Measurements from ENCODE around the gene CELF4. TPM values are rescaled to one million over a fixed set of nuclear protein-coding genes. Genes with fewer than 3 reads are reported as not detected.

The CELF4 gene
- total and polyA plus RNA-seq, 2 donors (not counting 1 experiment from before 2014, with no cell fraction given) = 0.17 TPM; not detected in 1

DNA sequence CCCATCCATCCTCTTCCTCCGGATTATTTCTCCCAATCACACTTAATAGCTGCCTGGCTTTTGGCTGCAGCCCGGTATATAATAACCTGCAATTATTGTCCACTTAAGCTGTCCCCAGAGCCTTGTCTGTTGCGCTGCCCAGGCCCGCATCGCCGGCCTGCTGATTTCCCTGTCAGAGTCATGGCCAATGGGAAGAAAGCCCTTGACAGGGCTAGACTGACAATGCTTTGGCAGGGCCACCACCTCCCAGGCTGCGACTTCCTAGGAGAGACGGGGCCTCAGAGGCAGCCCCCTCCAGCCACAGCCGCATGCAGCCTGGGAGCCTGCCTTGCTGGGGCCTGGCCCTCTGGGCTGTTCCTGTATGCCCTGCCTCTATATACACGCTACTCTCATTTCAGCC, 10.0 kb upstream of the CELF4 start:
- no peaks in the 10 kb centered on the region for H3K27me3 ChIP-seq (ENCODE audit: control insufficient read depth, insufficient read depth, low read length)
- H3K4me3 ChIP-seq (replicated peaks in 1 of 4; ENCODE audit: control extremely low read depth in 1 of 4, insufficient read depth in 1 of 4, low read depth in 3 of 4, low read length in 4 of 4) = no peak overlapping the region
- DNase-seq (ENCODE audit: low read depth in 2 of 2) = no peak
- H2AFZ ChIP-seq (ENCODE audit: low read length) = no peak overlapping the region
- H3K79me2 ChIP-seq (ENCODE audit: control insufficient read depth, insufficient read depth, low read length) = no peaks in the 10 kb centered on the region
- no peak overlapping the region for H3K4me2 ChIP-seq (ENCODE audit: extremely low read depth, insufficient read depth, low read length)
- no peak overlapping the region for H3K9ac ChIP-seq (ENCODE audit: insufficient read depth, low read length)
- H3K4me1 ChIP-seq (ENCODE audit: control insufficient read depth, extremely low read depth, insufficient read depth, low read length) = no peaks in the 10 kb centered on the region
- H3K27ac ChIP-seq (ENCODE audit: insufficient read depth, low read length) = no peak overlapping the region
- H3K36me3 ChIP-seq (ENCODE audit: control insufficient read depth, insufficient read depth, low read length) = no peaks in the 10 kb centered on the region
- TF ChIP-seq, protein P1, sequence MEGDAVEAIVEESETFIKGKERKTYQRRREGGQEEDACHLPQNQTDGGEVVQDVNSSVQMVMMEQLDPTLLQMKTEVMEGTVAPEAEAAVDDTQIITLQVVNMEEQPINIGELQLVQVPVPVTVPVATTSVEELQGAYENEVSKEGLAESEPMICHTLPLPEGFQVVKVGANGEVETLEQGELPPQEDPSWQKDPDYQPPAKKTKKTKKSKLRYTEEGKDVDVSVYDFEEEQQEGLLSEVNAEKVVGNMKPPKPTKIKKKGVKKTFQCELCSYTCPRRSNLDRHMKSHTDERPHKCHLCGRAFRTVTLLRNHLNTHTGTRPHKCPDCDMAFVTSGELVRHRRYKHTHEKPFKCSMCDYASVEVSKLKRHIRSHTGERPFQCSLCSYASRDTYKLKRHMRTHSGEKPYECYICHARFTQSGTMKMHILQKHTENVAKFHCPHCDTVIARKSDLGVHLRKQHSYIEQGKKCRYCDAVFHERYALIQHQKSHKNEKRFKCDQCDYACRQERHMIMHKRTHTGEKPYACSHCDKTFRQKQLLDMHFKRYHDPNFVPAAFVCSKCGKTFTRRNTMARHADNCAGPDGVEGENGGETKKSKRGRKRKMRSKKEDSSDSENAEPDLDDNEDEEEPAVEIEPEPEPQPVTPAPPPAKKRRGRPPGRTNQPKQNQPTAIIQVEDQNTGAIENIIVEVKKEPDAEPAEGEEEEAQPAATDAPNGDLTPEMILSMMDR (conservative IDR thresholded peaks at IDR 0.05 in 1 of 2, IDR thresholded peaks at IDR 0.05 in 1 of 2; ENCODE audit: low read depth in 1 of 2, low read length in 2 of 2) = no peak
- TF ChIP-seq EZH2 (IDR thresholded peaks at IDR 0.05; ENCODE audit: low read length, missing control alignments) = no peak
- no peaks in the 10 kb centered on the region for H3K9me3 ChIP-seq (ENCODE audit: control insufficient read depth, insufficient read depth, low read depth, low read length)
- H4K20me1 ChIP-seq (ENCODE audit: control insufficient read depth, extremely low read depth, insufficient read depth, low read length) = no peaks in the 10 kb centered on the region

DNA sequence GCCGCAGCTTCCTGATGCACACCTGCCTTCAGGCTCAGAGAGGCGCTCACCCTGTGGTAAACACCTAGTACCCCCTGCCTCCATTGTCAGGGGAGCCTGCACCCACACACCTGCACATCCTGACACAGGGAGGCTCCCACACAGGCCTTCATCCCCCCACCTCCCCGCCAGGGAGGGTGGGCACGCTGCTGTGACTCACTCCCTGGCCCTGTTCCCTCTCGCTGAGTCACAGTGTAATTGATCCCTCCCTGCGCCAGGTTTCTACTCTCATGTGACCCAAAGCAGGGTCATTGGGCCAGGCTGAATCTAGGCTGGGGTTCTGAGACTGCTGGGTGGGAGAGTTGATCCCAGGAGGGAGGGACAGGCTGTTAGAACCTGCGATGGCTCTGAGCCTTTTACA, 8.5 kb upstream of the CELF4 start:
- no peak overlapping the region for H3K9ac ChIP-seq (ENCODE audit: insufficient read depth, low read length)
- H3K27me3 ChIP-seq (ENCODE audit: control insufficient read depth, insufficient read depth, low read length) = no peaks in the 10 kb centered on the region
- H2AFZ ChIP-seq (ENCODE audit: low read length) = no peak overlapping the region
- H3K4me3 ChIP-seq (replicated peaks in 1 of 4; ENCODE audit: control extremely low read depth in 1 of 4, insufficient read depth in 1 of 4, low read depth in 3 of 4, low read length in 4 of 4) = no peak overlapping the region
- H3K27ac ChIP-seq (ENCODE audit: insufficient read depth, low read length) = no peak overlapping the region
- no peak for DNase-seq (ENCODE audit: low read depth in 2 of 2)
- no peaks in the 10 kb centered on the region for H3K9me3 ChIP-seq (ENCODE audit: control insufficient read depth, insufficient read depth, low read depth, low read length)
- H4K20me1 ChIP-seq (ENCODE audit: control insufficient read depth, extremely low read depth, insufficient read depth, low read length) = no peaks in the 10 kb centered on the region
- TF ChIP-seq, protein P1 (conservative IDR thresholded peaks at IDR 0.05 in 1 of 2, IDR thresholded peaks at IDR 0.05 in 1 of 2; ENCODE audit: low read depth in 1 of 2, low read length in 2 of 2) = no peak
- TF ChIP-seq EZH2 (IDR thresholded peaks at IDR 0.05; ENCODE audit: low read length, missing control alignments) = no peak
- no peaks in the 10 kb centered on the region for H3K4me1 ChIP-seq (ENCODE audit: control insufficient read depth, extremely low read depth, insufficient read depth, low read length)
- H3K36me3 ChIP-seq (ENCODE audit: control insufficient read depth, insufficient read depth, low read length) = no peaks in the 10 kb centered on the region
- H3K79me2 ChIP-seq (ENCODE audit: control insufficient read depth, insufficient read depth, low read length) = no peaks in the 10 kb centered on the region
- no peak overlapping the region for H3K4me2 ChIP-seq (ENCODE audit: extremely low read depth, insufficient read depth, low read length)

DNA sequence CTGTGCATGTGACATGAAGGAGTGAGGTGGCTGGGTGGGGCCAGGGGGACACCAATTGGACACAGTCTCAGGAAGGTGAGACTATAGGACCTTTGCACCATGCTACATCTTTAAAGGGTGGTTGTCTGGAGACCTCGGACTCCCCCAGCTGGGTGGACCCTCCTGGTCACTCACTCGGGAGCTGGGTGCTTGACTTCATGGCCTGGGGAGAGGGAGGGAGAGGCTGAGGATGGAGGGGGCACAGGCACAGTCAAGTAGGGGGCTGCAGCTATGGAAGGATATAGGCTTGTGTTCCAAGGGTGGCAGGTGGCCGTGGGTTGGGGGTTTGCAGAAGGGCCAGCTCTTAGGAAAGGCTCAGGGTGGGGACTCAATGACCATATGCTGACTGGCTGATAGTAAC, 7.1 kb upstream of the CELF4 start:
- no peaks in the 10 kb centered on the region for H3K36me3 ChIP-seq (ENCODE audit: control insufficient read depth, insufficient read depth, low read length)
- H4K20me1 ChIP-seq (ENCODE audit: control insufficient read depth, extremely low read depth, insufficient read depth, low read length) = no peaks in the 10 kb centered on the region
- H3K4me1 ChIP-seq (ENCODE audit: control insufficient read depth, extremely low read depth, insufficient read depth, low read length) = no peaks in the 10 kb centered on the region
- no peak for DNase-seq (ENCODE audit: low read depth in 2 of 2)
- H2AFZ ChIP-seq (ENCODE audit: low read length) = no peak overlapping the region
- H3K27me3 ChIP-seq (ENCODE audit: control insufficient read depth, insufficient read depth, low read length) = peaks cover 8% of the 10 kb centered on the region
- H3K9ac ChIP-seq (ENCODE audit: insufficient read depth, low read length) = no peak overlapping the region
- no peak for TF ChIP-seq EZH2 (IDR thresholded peaks at IDR 0.05; ENCODE audit: low read length, missing control alignments)
- TF ChIP-seq, protein P1 (conservative IDR thresholded peaks at IDR 0.05 in 1 of 2, IDR thresholded peaks at IDR 0.05 in 1 of 2; ENCODE audit: low read depth in 1 of 2, low read length in 2 of 2) = no peak
- H3K79me2 ChIP-seq (ENCODE audit: control insufficient read depth, insufficient read depth, low read length) = no peaks in the 10 kb centered on the region
- no peaks in the 10 kb centered on the region for H3K9me3 ChIP-seq (ENCODE audit: control insufficient read depth, insufficient read depth, low read depth, low read length)
- H3K27ac ChIP-seq (ENCODE audit: insufficient read depth, low read length) = no peak overlapping the region
- no peak overlapping the region for H3K4me3 ChIP-seq (replicated peaks in 1 of 4; ENCODE audit: control extremely low read depth in 1 of 4, insufficient read depth in 1 of 4, low read depth in 3 of 4, low read length in 4 of 4)
- no peak overlapping the region for H3K4me2 ChIP-seq (ENCODE audit: extremely low read depth, insufficient read depth, low read length)
